GM18511 (cell line): Measurements from ENCODE around the gene ADAMTS6.

Experiments
- ATAC-seq: cut with Tn5 transposase; IDR thresholded peaks from one replicate; pipeline ENCODE4 v1.9.1; 2021; ENCODE audit warnings: mild to moderate bottlenecking, moderate library complexity; ENCODE audit not compliant: unreplicated experiment

Gene ADAMTS6

GRCh38 chr5:65474130-65474711, 7.5 kb downstream of the ADAMTS6 start:
- ATAC-seq = no peak

- no peak for ATAC-seq
These were observed 13.1 kb downstream of the ADAMTS6 start for GRCh38 chr5:65468633-65469032.

- ATAC-seq = no peak
These were observed 19.5 kb downstream of the ADAMTS6 start for GRCh38 chr5:65462139-65462705.

GRCh38 chr5:65461490-65461889, 20.2 kb downstream of the ADAMTS6 start:
- ATAC-seq = no peak

GRCh38 chr5:65459995-65460394, 21.7 kb downstream of the ADAMTS6 start:
- no peak for ATAC-seq

- ATAC-seq = no peak
These were observed 26.7 kb downstream of the ADAMTS6 start for GRCh38 chr5:65455064-65455463.

GRCh38 chr5:65451436-65451835, 30.3 kb downstream of the ADAMTS6 start:
- no peak for ATAC-seq

- ATAC-seq = no peak
These were observed 35.0 kb downstream of the ADAMTS6 start for GRCh38 chr5:65446682-65447081.

GRCh38 chr5:65441800-65442199, 39.9 kb downstream of the ADAMTS6 start:
- ATAC-seq = no peak

- no peak for ATAC-seq
These were observed 41.3 kb downstream of the ADAMTS6 start for GRCh38 chr5:65440456-65440855.

- no peak for ATAC-seq
These were observed 47.6 kb downstream of the ADAMTS6 start for GRCh38 chr5:65434122-65434521.

GRCh38 chr5:65426656-65427055, 55.1 kb downstream of the ADAMTS6 start:
- no peak for ATAC-seq

- no peak for ATAC-seq
These were observed 58.1 kb downstream of the ADAMTS6 start for GRCh38 chr5:65423623-65424022.

- no peak for ATAC-seq
These were observed 63.1 kb downstream of the ADAMTS6 start for GRCh38 chr5:65418661-65419060.

GRCh38 chr5:65413822-65414221, 67.9 kb downstream of the ADAMTS6 start:
- no peak for ATAC-seq

GRCh38 chr5:65412842-65413241, 68.9 kb downstream of the ADAMTS6 start:
- no peak for ATAC-seq

GRCh38 chr5:65411356-65411755, 70.4 kb downstream of the ADAMTS6 start:
- ATAC-seq = no peak

GRCh38 chr5:65395526-65396155, 86.1 kb downstream of the ADAMTS6 start:
- no peak for ATAC-seq

GRCh38 chr5:65394087-65394486, 87.6 kb downstream of the ADAMTS6 start:
- ATAC-seq = no peak

GRCh38 chr5:65391591-65391990, 90.1 kb downstream of the ADAMTS6 start:
- no peak for ATAC-seq

- no peak for ATAC-seq
These were observed 91.5 kb downstream of the ADAMTS6 start for GRCh38 chr5:65390208-65390607.

GRCh38 chr5:65383859-65384258, 97.9 kb downstream of the ADAMTS6 start:
- ATAC-seq = no peak

- no peak for ATAC-seq
These were observed 99.1 kb downstream of the ADAMTS6 start for GRCh38 chr5:65382582-65382981.
